ENCODE data around the gene TAF3.

The TAF3 gene

DNA sequence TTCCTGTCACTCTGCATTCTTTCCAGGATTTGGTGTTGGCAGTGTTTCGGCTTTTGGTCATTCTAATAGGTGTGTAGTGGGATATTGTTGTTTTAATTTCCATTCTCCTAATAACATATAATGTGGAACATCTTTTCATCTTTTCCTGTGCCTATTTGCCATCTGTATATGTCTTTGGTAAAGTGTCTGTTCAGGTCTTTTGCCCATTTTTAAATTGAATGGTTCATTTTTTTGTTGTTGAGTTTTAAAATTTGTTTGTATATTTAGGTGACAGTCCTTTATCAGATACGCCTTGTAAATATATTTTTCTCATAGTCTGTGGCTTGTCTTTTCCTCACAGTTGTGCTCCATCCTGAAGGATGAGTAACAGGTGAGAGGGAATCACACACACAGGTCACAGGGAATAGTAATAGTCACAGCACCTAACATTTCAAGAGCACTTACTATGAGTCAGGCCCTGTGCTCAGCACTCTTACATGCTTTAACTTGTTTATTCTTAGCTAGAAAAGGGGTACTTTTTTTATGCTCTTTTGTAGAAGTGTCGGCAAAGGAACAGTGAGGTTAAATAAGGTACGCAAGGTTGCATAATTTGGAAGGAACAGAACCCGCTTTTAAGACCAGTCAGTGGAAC is 119.1 kb downstream of the TAF3 start:
- DNase-seq, result no peak

DNA sequence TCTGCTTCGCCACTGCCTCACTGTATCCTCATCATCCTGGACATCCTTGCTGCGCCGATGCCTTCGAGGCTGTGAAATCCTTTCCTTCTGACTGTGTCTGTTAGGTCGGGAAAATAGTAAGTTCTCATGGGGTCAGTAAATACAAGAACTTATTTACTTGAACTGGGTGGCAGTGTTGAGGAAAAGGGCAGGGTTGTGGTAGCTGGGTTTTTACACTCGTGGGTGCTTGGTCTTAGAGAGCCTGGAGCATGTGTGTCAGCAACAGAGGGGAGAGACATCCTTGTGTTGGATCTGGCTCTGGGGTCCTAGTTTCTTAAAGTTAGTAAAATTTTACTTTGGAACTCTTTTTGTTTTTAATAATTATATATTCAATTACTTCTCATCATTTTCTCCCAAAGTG is 123.3 kb downstream of the TAF3 start:
- no peak for DNase-seq

DNA sequence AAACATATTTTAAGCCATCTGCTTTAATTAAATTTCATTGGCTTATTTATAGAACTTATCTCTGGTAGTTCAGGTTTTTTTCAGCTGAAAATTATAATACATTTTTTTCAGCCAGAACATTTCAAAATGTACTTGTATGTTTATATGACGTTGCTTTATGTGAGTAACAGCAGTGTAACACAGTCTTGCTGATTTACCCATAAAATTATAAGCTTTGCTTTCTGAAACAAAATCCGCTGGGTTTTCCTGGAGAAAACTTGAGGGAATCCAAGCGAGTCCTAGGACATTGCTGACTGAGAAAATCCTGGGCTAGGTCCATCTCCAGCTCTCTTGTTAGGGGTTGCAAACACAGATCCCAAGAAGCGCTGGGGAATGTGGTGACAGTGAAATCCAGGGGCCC is 124.0 kb downstream of the TAF3 start:
- no peak for DNase-seq

DNA sequence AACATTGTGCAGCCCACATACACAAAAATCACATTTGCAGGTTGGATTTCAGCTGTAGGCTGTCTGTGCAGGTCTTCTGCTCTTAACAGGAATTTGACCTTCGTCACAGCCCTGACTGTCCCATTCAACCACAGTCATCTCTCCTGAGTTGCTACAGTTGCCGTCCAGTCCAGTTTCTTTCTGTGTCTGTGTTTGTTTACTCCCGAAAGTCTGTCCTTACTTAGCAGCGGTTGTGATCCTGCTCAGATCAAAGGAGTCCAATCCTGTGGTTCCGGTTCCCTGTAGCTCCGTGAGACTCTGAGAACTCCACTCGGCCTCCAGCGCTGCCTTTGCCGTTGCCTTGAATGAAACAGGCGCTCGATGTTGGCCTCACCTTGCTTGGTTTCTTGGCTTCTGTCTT is 124.6 kb downstream of the TAF3 start:
- no peak for DNase-seq

DNA sequence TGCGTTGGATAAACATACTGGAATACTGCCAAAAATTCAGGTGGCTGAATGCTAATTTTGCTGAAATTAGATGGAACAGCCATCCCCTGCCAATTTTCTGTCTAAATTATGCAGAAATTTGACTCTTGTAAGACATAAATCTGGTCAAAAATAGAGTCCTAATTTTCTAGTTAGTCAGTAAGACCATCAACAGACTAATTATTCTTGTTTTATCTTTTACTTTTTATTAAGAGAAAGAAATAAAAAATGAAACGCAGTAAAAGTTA is 125.8 kb downstream of the TAF3 start:
- no peak for DNase-seq

DNA sequence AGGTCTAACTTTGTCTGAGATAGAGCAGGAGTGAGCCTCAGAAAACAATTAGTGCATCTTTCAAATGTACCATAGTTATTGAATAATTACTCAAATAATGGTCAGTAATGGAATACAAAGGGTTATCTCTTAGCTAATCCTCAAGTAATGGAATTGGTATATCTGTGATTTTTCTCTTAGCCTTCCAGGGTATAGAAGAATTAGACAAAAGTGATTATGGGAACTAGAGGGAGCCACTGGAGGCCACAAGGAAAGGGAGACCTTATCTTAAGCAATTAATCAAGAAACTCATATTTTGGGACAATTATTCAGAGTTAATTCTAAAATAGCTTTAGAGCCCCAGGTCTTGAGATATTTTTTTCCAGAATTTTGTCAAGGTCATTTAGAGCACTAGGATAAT is 126.2 kb downstream of the TAF3 start:
- DNase-seq, result no peak

DNA sequence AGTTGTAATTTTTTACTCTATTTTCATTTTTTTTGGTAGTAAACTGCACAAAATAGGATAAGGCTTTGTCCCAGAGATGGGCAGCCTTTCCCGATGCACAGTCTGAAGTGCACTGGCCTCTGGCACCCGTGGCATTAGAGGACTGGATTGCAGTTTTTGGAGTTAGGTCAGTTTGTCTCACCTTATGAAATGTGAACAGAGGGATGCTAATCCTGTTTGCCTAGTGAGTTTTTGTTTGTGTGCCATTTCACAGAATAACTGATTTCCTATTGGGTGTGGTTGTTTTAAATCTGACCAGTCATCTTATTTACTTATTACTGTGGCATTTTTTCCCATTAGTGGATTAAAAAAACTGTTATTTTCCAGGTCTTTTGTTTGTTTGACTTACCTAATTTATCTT is 126.7 kb downstream of the TAF3 start:
- DNase-seq, result no peak

DNA sequence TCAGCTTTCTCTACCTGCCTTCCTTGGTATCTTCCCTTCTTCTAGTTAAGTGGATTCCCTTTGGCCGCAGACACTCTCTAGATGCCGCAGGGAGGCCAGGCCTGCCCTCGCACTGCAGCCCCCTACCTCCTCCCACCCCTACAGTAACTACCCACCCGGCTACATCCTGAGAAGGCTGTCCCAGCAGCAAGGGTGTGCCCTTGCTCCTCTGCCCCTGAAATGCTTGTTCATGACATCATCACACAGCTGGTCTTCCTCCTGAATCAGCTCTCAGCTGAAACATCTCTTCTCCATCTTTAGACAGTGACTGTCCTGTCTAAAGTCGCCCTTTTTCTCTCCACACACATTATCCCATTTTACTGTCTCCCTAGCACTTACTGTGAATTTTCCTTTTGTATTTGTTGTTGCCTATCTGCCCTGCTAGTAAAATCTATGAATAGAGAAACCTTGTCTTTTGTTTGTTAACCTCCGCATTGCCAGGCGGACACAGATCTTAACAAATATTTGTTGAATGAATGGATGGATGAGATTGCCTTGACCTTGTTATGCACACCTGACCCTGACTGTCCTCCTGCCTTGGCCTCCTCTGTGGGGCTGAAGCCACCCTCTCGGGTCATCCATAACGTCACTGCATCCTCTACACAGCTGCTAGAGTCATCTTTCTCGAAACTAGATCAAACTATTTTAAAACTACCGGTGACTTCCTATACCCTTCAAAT is 127.3 kb downstream of the TAF3 start:
- no peak for DNase-seq

DNA sequence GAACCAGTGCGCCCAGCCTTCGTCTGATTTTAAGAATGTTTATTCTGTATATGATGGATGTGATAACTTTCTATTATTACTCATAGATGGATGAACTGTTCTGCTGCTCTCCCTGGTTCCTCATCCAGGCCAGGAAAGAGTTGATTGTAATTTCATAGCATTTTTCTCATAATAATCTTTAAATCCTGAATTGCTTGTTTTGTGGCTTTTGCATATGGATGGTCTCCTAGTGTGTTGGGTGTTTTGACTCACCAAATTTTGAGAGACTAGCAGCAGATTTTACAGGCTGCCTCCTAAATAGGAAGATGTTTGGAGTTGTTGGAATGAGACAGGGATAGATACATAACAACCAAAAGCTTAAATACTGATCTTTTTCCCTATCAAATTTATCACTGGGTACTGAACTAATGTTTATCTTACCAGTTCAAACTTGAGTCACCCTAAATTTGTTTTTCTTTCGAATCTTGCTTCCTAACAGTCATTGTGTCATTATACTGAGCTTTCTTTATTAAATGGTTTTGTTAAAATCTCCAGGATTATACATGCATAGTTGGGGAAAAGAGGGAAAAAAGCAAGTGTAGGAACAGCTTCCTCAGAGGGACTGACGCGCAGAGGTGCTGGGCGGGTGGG is 130.2 kb downstream of the TAF3 start:
- no peak for DNase-seq

DNA sequence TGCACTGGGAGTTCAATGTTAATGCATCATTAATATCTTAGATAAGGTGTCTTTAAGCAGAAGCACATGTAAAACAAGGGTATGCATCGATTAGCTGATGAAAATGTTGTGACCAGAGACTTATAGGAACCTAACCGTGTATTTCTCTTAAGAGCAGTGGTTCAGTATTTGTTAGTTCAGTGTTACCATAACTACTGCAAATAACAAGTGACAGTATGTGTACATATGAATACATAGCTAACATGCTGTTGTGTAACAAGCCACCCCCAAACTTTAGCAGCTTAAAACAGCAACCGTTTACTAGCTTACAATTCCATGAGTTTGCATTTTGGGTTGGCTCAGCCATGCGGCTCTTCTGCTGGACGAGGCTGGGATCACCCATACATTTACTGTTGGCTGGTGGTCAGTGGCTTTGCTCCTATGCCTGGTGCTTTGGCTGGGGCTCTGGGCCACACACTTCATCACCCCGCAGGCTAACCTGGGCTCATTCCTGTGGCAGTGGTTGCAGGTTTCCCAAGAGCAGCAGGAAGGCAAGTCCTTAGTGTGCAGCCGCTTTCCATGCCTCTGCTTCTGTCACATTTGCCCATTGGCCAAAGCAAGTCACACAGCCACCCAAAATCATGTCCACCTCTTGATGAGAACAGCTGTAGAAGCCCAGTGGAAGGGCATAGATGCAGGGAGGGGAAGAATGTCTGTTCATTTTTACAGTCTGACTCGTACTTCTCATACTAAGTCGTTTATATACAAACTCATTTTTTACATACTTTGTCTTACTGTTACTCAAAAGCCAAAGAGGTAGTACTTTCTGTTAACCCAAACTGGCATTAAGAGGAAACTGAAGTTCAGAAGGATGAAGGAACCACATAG is 132.9 kb downstream of the TAF3 start:
- DNase-seq, result no peak

DNA sequence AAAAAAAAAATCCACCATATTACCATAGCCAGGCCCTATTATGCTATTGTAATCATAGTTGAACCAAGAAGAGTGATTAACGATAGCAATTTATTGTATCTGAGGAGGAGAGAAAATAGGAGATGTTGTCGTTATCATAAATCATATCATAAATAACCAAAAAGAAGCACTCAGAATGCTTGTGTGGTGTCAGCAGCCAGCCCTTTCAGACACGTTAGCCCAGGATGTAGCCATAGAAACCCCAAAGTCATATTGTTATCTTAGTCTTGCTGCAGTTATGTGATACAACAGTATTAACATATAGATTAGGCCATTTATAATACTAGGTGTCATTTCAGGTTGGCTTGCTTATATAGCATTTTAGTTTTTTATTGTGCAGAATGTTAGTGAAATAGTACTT is 134.0 kb downstream of the TAF3 start:
- no peak for DNase-seq

DNA sequence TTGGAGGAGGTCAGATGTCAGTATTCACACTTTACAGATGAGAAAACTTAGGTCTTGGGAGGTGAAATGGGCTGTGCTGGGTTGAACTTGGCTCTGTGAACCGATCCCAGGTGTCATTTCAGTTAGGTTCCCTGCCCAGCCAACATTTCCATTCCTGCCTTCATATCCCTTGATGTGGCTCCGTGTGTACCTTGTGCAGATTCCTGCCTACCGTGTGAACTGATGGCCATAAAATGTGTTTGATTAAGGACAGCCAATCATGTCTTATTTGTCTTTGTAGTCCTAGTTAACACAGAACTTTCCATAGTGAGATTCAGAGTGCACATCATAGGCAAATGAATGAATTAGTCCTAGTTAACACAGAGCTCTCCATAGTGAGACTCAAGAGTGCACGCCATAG is 135.1 kb downstream of the TAF3 start:
- no peak for DNase-seq

DNA sequence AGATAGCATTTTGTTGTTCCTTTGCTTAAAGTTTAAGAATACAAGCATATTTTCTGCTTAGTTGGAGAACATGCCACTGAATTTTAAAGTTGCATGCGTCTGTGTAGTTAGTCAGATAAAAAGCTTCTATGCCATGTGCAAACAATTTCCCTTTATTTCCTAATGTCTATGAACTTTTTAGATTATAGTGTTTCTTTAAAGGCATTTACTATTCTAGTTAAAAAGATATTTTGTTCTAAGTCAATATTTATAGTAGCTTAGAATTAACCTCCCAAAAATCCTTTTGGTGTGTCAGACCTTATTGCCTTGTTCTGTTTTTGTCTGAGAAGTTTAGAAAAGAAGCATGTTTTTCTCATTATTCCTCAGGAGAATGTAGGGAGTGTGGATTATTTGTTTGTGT is 137.1 kb downstream of the TAF3 start:
- no peak for DNase-seq

DNA sequence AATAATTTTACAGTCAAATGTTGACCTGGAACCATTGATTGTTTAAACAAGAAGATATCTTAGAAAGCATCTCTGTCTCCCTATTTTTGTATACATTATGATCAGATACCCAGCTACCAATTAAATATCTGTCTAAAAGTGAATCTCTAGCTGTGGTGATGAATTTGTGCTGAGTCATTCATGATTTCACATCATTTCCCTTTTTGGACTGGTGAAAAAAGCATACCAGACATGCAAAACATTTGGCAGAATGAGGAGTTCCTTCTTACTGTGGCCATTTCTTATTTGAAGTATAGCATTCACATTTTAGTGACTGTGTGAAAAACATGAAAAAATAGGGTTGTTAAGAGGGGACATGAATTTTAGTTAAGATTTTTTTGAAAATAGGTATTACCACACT is 138.2 kb downstream of the TAF3 start:
- peak; percentile 64 to 83 for DNase-seq

DNA sequence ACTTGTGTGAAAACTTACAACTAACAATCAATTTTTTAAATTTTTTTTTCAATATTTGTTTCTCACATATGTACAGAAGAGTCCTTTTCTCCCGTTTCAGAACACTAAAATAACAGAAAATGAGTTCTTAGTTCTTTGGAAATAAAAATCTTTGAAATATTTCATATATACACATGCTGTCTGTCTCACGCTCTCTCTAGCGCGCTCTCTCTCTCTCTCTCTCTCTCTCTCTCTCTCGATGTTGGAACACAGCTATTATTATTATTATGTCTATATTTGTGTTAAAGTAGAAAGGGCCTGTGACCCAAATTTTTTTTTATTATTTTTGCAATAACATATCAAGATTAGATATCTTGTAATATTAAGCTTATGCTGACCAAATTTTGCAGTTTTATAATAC is 139.3 kb downstream of the TAF3 start:
- DNase-seq, result no peak

DNA sequence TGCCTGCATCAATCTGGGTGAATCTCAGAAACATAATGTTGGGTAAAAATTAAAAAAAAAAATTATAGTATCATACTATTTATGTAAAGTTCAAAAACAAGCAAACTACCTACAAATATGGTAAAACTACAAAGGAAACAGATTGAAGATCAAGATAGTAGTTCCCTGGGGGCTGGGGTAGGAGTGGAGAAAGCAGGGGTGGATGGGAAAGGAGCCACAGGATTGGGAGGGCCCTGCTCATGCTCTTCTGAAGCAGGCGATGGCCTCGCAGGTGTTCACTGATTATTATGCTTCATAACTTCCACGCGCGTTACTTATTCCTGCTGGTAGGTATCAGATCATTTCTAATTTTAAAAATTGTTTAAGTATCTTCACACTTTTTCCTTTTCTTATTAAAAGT is 140.1 kb downstream of the TAF3 start:
- no peak for DNase-seq

DNA sequence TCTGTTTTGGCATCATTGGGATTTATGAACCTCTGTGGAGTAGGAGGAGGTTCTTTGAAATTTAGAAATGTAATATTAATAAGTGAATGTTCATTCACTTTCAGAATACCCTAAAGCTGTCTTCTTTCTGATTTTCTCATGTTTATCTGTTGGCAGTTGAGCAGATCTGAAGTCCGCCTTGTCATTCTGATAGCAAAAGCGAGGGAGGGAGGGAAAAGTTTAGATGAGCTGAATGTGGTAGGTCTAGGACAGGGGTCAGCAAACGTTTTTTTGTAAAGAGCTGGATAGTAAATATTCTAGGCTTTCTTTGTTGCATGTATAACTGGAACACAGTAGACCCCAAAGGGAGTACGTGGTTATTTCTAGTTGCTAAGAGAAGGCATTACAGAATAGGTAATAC is 141.8 kb downstream of the TAF3 start:
- no peak for DNase-seq

DNA sequence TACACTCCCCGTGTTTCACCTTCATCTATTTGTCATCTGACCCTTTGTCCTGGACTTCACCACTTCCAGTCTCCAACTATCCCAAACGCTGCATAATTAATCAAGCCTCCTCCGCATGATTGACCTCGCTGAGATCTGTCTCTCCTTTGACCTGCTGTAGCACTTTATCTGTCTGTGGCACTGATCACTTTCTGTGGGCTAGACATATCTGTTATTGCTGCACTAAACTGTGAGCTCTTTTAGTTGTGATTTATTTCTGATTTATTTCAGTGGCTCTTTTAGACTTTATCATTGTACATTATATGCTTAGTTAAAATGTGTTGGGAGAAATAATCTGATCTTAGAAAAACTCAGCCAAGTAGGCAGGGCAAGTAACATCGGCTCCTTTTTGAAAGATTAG is 144.3 kb downstream of the TAF3 start:
- DNase-seq, result no peak

DNA sequence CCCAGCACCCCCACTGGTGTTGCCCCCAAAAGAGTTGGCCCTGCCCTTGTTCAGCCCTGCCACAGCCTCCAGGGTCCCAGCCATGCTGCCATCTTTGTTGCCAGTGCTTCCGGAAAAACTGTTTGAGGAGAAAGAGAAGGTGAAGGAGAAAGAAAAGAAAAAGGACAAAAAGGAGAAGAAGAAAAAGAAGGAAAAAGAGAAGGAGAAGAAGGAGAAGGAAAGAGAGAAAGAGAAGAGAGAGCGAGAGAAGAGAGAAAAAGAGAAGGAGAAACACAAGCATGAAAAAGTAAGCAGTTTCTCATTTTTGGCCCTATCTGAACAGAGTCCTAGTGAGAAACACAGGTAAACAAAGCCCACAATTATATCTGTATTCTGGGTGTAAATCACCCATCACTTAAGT is 147.2 kb downstream of the TAF3 start:
- no peak for DNase-seq

DNA sequence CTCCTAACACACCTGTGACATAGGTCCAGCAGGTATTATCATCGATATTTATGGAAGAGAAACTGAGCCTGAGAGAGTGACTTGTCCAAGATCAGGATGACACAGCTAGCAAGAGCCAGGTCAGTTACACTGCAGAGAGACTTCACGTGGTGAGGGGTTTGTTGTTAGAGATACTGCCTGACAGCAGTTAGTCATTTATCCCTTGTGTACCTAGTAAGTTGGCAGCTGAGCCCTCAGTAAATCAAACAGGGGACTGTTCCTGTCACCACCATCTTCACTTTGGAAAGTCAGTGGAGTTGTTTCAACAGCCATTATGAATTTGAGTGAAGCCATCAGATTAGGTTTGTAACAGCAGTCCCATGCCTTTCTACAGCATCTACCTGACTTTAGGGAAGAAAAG is 148.7 kb downstream of the TAF3 start:
- no peak for DNase-seq

DNA sequence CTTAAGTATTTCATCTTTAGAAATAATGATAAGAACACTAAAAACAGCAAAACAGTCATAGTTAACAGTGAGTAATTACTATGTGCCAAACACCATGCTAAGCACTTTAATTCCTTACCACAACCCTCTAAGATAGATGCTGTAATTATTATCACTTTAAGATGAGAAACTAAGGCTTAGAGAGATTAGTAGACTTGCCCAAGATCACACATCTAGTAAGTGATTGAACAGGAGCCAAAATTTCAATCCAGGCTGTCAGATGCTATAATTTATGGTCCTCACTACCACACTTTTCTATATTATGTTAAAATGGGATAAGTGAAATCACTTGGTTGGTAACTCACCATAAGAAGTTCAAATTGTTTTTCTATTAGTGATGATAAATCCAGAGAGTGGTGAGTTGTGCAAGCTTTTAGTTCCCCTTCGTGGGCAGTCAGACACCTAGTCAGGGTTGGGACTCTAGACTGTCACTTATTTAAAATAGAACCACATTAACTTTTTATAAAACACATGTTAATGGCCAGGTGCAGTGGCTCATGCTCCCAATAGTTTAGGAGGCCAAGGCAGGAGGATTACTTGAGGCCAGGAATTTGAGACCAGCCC is 150.3 kb downstream of the TAF3 start:
- peak; percentile 12 to 30 for DNase-seq

DNA sequence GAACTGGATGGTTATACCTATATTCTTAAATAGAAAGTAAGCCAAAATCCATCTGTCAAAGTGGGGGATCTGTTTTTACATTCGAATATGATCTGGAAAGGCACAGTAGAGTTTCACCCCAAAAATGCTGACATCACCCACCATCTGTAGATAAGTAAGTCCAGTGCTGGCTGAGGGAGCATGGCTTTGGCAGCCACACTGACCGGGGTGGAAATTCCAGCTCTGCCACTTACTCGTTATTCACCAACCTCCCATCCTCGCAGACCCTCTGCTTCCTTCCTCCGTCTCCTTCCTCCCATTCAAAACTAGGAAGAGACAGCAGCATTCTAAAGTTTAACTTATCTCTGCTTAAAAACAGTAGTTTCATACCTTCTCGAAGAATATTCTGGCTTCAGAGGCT is 151.3 kb downstream of the TAF3 start:
- no peak for DNase-seq

DNA sequence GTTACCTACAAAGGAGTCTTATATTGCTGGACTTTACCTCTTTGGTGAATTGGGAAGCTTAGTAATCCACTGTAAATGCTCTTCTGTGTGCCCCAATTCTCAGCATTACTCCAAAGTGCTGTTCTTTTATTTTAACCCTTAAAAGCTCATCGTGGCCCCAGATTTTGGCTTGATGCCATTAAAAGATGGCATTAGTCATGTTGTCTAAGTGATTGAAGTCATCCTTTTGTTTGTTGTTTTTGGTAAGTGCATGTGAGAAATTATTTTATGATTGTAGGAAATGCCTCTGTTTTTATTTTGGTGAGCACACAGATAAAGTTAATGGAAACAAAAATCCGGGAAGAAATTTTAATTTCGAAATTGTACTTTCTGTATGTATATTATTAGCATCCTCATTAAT is 153.6 kb downstream of the TAF3 start:
- no peak for DNase-seq
